ENCODE measurements around the gene SLC18A2. TPM values are rescaled to one million over a fixed set of nuclear protein-coding genes. Genes with fewer than 3 reads are reported as not detected.

The SLC18A2 gene
- total and polyA plus RNA-seq, 9 of the 15 experiments (the other 6 are each of a cell fraction or from before 2014, with no cell fraction given) = 0.03 to 5.4 (median 0.40) TPM

- TF ChIP-seq, protein P1, sequence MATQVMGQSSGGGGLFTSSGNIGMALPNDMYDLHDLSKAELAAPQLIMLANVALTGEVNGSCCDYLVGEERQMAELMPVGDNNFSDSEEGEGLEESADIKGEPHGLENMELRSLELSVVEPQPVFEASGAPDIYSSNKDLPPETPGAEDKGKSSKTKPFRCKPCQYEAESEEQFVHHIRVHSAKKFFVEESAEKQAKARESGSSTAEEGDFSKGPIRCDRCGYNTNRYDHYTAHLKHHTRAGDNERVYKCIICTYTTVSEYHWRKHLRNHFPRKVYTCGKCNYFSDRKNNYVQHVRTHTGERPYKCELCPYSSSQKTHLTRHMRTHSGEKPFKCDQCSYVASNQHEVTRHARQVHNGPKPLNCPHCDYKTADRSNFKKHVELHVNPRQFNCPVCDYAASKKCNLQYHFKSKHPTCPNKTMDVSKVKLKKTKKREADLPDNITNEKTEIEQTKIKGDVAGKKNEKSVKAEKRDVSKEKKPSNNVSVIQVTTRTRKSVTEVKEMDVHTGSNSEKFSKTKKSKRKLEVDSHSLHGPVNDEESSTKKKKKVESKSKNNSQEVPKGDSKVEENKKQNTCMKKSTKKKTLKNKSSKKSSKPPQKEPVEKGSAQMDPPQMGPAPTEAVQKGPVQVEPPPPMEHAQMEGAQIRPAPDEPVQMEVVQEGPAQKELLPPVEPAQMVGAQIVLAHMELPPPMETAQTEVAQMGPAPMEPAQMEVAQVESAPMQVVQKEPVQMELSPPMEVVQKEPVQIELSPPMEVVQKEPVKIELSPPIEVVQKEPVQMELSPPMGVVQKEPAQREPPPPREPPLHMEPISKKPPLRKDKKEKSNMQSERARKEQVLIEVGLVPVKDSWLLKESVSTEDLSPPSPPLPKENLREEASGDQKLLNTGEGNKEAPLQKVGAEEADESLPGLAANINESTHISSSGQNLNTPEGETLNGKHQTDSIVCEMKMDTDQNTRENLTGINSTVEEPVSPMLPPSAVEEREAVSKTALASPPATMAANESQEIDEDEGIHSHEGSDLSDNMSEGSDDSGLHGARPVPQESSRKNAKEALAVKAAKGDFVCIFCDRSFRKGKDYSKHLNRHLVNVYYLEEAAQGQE (IDR thresholded peaks at IDR 0.05; ENCODE audit: borderline replicate concordance) = peak; percentile 12; the same call in 1 of the 2 replicates
- TF ChIP-seq, protein P1 (CRISPR knock-in tag; IDR thresholded peaks at IDR 0.05; ENCODE audit: low read depth) = no peak
- TF ChIP-seq ZSCAN29 (IDR thresholded peaks at IDR 0.05) (no peak), SRSF9 (IDR thresholded peaks at IDR 0.05; ENCODE audit: borderline replicate concordance, low read depth, low read length) (no peak), MYC (IDR thresholded peaks at IDR 0.05; ENCODE audit: low read depth, low read length) (peak; percentile 52), MYC (CRISPR knock-in tag; IDR thresholded peaks at IDR 0.05; ENCODE audit: borderline replicate concordance, low read depth) (no peak), ILF3 (IDR thresholded peaks at IDR 0.05; ENCODE audit: borderline replicate concordance) (no peak), EGR1 (conservative IDR thresholded peaks at IDR 0.05) (no peak), ZNF551 (CRISPR knock-in tag; IDR thresholded peaks at IDR 0.05) (no peak), ZNF766 (CRISPR knock-in tag; conservative IDR thresholded peaks at IDR 0.05) (no peak), FIP1L1 (IDR thresholded peaks at IDR 0.05; ENCODE audit: low read depth, low read length, poor library complexity, severe bottlenecking) (no peak), BRCA1 (IDR thresholded peaks at IDR 0.05) (no peak), BRCA1 (CRISPR knock-in tag; IDR thresholded peaks at IDR 0.05) (no peak), CBX3 (IDR thresholded peaks at IDR 0.05; ENCODE audit: borderline replicate concordance in 1 of 2, low read length in 2 of 2) (no peak)
- TF ChIP-seq, protein P2, sequence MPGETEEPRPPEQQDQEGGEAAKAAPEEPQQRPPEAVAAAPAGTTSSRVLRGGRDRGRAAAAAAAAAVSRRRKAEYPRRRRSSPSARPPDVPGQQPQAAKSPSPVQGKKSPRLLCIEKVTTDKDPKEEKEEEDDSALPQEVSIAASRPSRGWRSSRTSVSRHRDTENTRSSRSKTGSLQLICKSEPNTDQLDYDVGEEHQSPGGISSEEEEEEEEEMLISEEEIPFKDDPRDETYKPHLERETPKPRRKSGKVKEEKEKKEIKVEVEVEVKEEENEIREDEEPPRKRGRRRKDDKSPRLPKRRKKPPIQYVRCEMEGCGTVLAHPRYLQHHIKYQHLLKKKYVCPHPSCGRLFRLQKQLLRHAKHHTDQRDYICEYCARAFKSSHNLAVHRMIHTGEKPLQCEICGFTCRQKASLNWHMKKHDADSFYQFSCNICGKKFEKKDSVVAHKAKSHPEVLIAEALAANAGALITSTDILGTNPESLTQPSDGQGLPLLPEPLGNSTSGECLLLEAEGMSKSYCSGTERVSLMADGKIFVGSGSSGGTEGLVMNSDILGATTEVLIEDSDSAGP (CRISPR knock-in tag; IDR thresholded peaks at IDR 0.05) = no peak
These were observed 22.3 kb upstream of the SLC18A2 start (continued) for GRCh38 chr10:117218654-117219053.
